NCI-H82 (cell line): ENCODE measurements around the gene GRXCR2.

ENCODE experiments used
- DNase-seq: peaks from one replicate; lab custom pipeline; 2025; lab: John Stamatoyannopoulos, UW

GRXCR2 gene

GRCh38 chr5:145834917-145835847 lies 37.6 kb downstream of the GRXCR2 start, which contains the start of gene PRELID2:
Gene PRELID2 (minus strand): TSS chr5:145835342. CDS start chr5:145835251, 91 bp downstream.
- peak; percentile 95 for DNase-seq

GRCh38 chr5:145834554-145834916 lies 38.3 kb downstream of the GRXCR2 start:
- no peak for DNase-seq

GRCh38 chr5:145833631-145834200 lies 39.1 kb downstream of the GRXCR2 start:
- no peak for DNase-seq

GRCh38 chr5:145830594-145830993 lies 42.2 kb downstream of the GRXCR2 start:
- no peak for DNase-seq

GRCh38 chr5:145829708-145830361 lies 43.0 kb downstream of the GRXCR2 start:
- peak; percentile 14 for DNase-seq

GRCh38 chr5:145826895-145827674 lies 45.7 kb downstream of the GRXCR2 start:
- DNase-seq, result peak; percentile 40

GRCh38 chr5:145825751-145826180 lies 47.0 kb downstream of the GRXCR2 start:
- DNase-seq, result peak; percentile 64

GRCh38 chr5:145824040-145824439 lies 48.8 kb downstream of the GRXCR2 start:
- no peak for DNase-seq

GRCh38 chr5:145818604-145819003 lies 54.2 kb downstream of the GRXCR2 start:
- DNase-seq, result peak; percentile 16

- DNase-seq, result no peak
Measured at GRCh38 chr5:145812877-145813276, 59.9 kb downstream of the GRXCR2 start.

- DNase-seq, result peak; percentile 10
Measured at GRCh38 chr5:145811834-145812625, 60.8 kb downstream of the GRXCR2 start.
